Tongue (tissue), 2 donors: ENCODE results near the gene IGSF5. TPM values are rescaled to one million over a fixed set of nuclear protein-coding genes. Genes with fewer than 3 reads are reported as not detected.
A peak's percentile ranks its signal among the peaks of the same experiment; 100 is the strongest.

Experiments
- DNase-seq: peaks from one replicate; pipeline ENCODE4 v3.0.0-alpha.2; 2015
- total RNA-seq: library from RNA; depleted of rRNA; stranded (reverse); fragments of >200 nt; gene quantifications from one replicate; pipeline ENCODE4 v1.2.3, GENCODE V29; 2014

Gene IGSF5
- total RNA-seq, 1 donor from 2014 or later = 0.82 TPM

DNA sequence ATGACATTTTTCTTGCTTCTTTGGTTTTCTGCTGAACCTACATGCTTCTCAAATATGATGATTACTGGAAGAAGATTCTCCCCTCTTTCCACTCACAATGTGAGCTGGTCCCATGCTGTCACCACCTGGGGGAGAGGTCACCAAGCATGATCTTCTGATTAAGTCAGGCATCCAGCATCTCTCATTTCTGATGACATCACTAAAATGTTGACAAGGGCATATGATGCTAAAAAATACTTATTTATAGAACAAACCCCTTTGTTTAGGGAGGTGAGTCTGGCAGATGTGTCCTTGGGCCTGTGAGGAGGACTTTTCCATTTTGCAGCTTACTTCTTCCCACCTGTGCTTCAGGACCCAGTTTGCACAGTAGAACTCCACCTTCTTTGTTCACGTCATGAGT, 80.3 kb downstream of the IGSF5 start:
- DNase-seq = no peak

DNA sequence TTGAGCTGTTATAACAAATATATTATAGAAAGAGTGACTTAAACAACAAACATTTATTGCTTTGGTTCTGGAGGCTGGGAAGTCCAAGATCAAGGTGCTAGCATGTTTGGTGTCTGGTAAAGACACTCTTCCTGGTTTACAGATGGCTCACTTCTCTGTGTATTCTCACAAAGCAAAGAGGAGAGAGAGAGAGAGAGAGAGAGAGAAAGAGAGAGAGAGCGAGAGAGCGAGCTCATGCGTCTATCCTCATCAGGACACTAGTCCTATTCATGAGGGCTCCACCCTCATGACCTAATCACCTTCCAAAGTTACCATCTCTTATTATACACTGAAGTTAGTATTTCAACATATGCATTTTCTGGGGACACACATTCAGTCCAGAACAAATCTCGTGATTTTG, 89.6 kb downstream of the IGSF5 start:
- DNase-seq = no peak

DNA sequence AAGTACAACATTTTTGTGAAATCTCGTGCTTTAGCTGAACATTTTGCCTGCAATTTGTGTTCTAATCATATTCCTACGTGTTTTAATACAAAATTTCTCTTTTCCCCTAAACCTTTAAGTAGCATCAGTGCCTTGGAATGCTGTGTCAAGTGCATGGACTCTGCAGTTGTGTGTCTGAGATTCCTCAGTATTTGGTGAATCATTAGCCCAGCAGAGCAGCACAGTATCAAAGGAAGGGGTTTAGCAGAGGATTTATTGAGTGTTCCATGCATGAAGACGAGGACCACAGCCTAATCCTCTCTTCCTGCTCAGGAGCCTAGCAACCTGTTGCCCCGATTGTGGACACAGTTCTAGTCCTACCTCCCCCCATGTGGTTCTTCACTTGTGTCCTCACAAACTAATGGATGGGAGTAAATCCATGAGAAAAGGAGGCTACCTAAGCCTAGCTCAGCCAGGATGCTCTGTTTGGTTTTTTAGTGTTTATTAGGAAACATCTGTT, 92.9 kb downstream of the IGSF5 start:
- DNase-seq = no peak

DNA sequence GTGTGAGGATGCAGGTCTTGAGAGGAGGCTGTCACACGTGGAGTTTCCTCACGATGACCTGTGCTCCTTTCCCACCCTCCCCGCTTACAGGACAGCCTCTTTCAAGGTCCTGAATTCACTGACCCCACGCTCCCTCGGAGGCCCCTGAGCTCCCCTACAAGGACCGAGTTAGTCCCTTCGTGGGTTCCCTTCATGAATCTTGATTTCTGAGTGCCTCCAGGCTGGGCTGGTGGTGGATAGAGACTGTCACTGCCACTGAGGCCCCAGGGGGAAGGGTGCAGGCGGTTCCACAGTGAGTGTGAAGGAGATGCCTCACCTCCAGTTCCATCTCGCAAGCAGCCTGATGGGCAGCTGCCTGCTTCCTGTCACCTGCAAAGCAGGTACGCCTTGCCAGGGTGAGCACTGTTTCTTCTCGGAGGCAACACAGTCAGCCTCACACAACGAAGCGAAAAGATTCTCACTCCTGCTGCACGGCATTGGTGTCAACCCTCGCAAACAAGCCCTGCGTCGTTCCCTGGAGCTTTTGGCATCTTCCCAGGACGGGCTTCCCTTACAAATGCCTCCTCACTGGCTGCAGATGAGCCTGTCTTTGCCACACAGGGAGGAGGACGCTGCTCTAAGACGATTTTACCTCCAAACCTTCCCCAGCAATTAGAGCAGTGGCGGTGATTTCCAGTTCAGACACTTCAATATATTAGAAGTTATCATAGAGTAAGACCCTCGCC, 95.6 kb downstream of the IGSF5 start:
- DNase-seq = peak; percentile 52

DNA sequence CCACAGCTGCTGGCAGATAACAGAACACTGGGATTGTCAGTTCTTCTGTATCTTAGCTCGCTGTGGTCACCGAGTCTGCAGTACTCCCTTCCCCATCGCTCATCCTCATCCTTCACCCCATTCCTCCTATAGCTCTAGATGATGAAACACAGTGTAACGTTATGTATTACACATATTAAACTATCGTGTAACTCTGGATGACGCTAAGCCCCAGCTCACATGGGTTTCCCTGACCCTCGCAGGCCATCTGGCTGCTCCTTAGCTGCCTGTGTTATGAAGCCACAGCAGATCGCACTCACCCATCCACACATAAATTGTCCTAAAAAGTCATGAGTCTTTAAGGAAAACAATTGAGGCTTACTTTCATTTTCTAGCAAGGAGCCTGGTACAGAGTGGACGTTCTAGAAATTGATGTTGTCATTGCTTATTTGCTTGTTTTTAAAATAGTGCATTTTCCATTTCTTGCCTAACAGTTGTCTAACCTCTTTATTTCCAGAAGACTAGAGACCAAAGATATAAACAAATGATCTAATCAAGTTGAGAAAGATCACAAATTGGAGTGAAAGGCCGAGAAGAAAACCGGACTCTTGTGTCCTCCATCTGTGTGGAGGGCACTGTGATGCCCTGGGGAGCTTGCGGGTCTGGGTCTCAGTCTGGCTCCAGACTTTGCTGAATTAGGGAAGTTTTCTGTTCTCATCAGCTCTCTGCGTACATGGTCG, 97.9 kb downstream of the IGSF5 start:
- DNase-seq = no peak

DNA sequence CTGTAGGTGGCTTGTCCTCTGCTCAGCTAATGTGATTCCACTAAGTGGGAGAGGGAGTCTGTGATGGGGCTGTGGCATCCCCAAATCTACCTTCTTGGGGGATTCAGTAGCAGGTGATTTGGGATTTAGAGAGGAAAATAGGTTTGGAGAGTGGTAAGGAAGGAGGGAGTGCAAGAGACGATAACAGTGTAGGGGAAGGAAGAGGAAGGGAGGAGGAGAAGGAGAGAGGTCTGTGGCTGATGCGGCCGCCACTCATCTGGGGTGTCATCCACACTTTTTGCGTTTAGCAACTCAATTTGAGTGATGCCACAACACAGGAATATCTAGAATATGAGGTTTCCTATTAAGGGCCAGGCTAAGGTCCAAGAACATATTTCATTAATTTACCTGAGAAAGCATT, 98.5 kb downstream of the IGSF5 start:
- DNase-seq = no peak

DNA sequence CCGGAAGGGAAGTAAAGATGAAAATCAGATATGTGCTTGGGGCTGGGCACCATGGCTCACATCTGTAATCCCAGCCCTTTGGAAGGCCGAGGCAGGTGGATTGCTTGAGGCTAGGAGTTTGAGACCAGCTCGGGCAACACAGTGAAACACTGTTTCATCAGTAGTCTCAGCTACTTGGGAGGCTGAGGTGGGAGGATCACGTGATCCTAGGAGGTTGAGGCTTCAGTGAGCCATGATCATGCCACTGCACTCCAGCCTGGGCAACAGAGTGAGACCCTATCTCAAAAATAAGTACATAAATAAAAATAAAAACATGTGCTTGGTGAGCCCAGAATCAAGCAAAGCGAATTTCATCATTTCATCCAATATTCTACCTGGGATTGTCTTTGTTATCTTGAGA, 98.9 kb downstream of the IGSF5 start:
- no peak for DNase-seq

DNA sequence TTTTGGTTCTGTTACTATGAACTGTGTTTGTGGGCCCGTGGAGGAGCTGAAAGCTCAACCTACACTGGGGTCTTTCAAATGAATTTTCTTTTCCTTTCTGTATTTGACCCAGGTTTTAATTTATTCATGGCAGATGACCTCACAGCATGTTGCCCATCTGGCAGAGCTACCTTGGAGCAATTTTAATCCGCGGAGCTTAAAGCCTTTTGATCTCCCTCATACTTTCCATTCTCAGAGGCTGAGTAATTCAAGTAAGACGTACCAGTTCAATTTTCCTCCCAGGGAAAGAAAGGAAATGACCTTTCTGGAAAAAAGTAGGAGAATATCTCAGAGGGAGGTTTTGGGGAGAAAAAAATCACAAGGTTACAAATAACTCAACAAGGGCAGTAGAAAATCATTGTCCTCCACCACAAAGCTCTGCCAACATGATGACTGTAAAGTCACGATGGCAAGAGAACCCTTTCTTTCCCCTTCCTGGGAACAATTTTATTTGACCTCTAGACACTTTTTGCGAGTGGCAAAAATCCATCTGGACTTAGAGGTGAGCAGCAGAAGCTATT, 100.7 kb downstream of the IGSF5 start:
- DNase-seq = peak; percentile 18

DNA sequence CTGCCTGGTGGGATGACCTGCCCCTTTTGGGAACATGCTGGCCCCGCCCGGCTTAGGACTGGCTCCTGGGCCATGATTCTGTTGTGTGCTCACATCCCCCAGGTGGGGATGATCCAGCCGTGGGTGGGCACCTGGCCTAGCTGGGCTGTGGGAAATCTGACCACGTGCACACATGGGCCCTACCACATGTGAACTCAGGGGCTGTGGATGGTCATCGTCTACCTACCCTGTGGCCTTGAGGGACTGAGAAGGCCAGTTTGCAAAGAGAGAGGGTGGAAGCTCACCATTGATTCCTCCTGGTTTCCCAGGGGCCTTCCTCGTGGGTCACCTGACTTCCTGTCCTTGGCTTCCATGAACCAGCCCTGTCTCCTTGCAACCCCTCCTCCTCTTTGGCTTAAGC, 102.9 kb downstream of the IGSF5 start:
- no peak for DNase-seq

DNA sequence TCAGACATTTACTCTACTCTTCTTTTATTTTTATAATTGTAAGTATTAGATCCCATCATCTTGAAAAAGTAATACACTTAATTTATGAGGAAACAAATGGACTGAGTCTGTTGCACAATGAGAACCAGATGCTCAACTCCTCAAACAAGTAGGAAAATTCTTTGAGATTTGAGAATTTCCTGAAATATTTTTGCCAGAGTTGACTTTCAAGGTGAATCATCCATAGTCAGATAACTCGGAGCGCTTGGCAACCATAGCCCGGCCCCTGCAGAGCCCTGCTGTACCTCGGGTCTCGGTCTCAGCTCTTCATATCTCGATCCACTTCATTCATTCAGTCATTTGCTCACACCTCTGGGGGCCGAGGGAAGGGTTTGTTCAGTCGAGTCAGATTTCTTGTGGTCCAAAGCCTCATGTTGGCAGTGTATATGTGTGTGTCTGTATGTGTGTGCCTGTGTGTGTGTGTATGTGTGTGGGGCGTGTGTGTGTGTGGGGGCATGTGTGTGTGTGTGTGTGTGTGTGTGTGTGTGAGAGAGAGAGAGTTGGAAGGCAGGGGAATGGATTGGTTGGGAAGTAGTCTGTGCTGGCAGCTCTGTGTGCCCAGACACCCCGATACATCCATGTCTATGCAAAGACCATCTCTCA, 104.2 kb downstream of the IGSF5 start:
- no peak for DNase-seq

DNA sequence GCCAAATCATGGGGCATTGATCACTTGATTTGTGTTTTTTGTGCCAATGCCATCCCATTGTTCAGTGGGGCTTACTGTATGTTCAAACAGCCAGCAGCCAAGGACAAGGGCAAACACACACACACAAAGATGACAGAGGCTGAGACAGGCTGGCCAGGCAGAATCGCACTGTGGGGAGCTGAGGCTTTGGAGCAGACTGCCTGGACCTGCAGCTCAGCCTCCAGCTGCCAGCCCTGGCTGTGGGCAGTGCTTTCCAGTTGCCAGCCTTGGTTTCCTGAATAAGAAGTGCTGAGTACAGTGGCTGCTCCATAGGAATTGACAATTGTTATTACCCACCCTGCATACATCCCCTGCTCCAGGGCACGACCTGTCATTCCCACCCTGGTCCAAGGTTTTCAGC, 105.3 kb downstream of the IGSF5 start:
- peak; percentile 24 for DNase-seq

DNA sequence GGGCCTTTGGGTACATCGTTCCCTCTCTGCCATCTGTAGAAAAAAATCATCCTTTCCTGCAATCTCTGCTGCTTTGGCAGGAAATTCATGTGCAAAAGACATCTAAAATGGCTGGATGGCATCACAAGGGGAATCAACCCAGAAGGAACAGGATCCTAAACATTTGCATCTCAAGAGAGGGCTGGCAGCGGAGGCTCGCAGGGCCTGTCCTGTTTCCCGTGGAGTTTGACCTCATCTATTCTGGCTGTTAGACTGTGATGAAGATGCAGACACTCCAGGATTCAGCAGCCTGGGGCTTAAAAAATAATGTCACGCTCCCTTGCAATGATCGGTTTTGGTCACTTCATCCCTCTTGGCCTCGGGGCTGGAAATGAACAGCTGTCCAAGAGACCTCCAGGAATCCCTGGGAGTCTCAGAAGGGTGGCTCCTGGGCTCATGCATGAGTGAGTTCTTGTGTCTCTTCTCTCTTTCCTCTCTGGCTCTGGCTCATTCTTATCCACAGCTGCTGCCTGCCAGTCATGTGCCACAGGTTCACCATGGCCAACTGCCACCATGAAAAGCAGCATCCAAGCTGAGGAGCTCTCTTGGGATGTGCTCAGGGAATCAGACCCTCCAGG, 106.1 kb downstream of the IGSF5 start:
- peak; percentile 91 for DNase-seq

Other genes with a start within 250 kb of the IGSF5 start
- 3.8 TPM for gene B3GALT5, start 132.2 kb upstream of the IGSF5 start, total RNA-seq
- 1.5 TPM for gene PCP4, start 122.3 kb downstream of the IGSF5 start, total RNA-seq